Measurements from ENCODE around the gene JARID2.

DNA sequence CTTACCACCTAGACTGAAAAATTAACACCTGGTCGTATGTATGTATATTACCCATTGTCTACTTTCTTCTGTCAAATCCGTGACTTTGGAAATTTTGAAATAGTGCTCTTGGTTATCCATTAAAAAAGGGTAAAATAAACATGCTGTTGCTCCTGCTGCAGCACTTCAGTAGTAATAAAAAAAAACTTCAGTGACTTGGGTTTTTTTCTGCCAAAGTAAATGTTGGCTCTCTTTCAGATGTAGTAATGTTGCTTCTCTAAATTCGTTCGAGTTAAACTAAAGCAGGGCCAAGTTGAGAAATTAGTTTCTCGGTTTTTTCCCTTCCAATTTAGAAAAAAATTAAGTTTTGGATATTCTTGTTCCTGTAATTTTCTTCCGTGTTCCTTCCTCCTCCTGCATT is 34.2 kb downstream of the JARID2 start:
- TF ChIP-seq, protein P1, sequence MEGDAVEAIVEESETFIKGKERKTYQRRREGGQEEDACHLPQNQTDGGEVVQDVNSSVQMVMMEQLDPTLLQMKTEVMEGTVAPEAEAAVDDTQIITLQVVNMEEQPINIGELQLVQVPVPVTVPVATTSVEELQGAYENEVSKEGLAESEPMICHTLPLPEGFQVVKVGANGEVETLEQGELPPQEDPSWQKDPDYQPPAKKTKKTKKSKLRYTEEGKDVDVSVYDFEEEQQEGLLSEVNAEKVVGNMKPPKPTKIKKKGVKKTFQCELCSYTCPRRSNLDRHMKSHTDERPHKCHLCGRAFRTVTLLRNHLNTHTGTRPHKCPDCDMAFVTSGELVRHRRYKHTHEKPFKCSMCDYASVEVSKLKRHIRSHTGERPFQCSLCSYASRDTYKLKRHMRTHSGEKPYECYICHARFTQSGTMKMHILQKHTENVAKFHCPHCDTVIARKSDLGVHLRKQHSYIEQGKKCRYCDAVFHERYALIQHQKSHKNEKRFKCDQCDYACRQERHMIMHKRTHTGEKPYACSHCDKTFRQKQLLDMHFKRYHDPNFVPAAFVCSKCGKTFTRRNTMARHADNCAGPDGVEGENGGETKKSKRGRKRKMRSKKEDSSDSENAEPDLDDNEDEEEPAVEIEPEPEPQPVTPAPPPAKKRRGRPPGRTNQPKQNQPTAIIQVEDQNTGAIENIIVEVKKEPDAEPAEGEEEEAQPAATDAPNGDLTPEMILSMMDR (IDR thresholded peaks at IDR 0.05; ENCODE audit: low read length) = no peak
- TF ChIP-seq EZH2 (IDR thresholded peaks at IDR 0.05; ENCODE audit: borderline replicate concordance, low read length) = no peak

Data from OCI-LY1 (cell line).